K562 (cell line): ENCODE results near the gene ACADM. TPM values are rescaled to one million over a fixed set of nuclear protein-coding genes. Genes with fewer than 3 reads are reported as not detected.

ENCODE experiments used
- ATF6 ChIP-seq: sonication (generic); formaldehyde crosslinking; IDR thresholded peaks from 2 replicates; pipeline ENCODE4 v1.4.0; 2020; ENCODE audit warnings: mild to moderate bottlenecking, missing genetic modification reagents
- CHD1 ChIP-seq: fragments of 200-600 bp; sonication (generic); IDR thresholded peaks from one replicate; pipeline ENCODE4 v1.6.1; 2012; ENCODE audit warnings: mild to moderate bottlenecking, moderate library complexity, low read length, inconsistent platforms
- CTBP1 ChIP-seq: fragments of 450-650 bp; IDR thresholded peaks from 2 replicates; pipeline ENCODE4 v1.6.1; 2016; ENCODE audit warnings: borderline replicate concordance
- HLTF ChIP-seq: fragments of 450-650 bp; IDR thresholded peaks from 2 replicates; pipeline ENCODE4 v1.6.1; 2016
- KAT7 ChIP-seq: sonication (generic); formaldehyde crosslinking; IDR thresholded peaks from 2 replicates; pipeline ENCODE4 v1.8.0; 2022; ENCODE audit warnings: missing genetic modification reagents, mild to moderate bottlenecking, borderline replicate concordance
- MAFK ChIP-seq: IDR thresholded peaks from 2 replicates; pipeline ENCODE4 v1.6.1; 2011; ENCODE audit warnings: low read length, improper control_type of control experiment
- NFRKB ChIP-seq: fragments of 450-650 bp; IDR thresholded peaks from 2 replicates; pipeline ENCODE4 v1.6.1; 2016; ENCODE audit warnings: low read depth
- PHF21A ChIP-seq: fragments of 450-650 bp; IDR thresholded peaks from 2 replicates; pipeline ENCODE4 v1.6.1; 2017; ENCODE audit warnings: low read depth, borderline replicate concordance
- RBM15 ChIP-seq: fragments of 200-400 bp; formaldehyde crosslinking; IDR thresholded peaks from 2 replicates; pipeline ENCODE4 v1.6.1; 2018; ENCODE audit warnings: mild to moderate bottlenecking, low read length, moderate library complexity; ENCODE audit not compliant: insufficient read depth
- RBM25 ChIP-seq: fragments of 200-400 bp; formaldehyde crosslinking; IDR thresholded peaks from 2 replicates; pipeline ENCODE4 v1.6.1; 2018; ENCODE audit warnings: low read length, low read depth, moderate library complexity; ENCODE audit not compliant: severe bottlenecking
- SIN3B ChIP-seq: fragments of 450-650 bp; IDR thresholded peaks from 2 replicates; pipeline ENCODE4 v1.6.1; 2017; ENCODE audit warnings: low read depth, mild to moderate bottlenecking, moderate library complexity
- TAL1 ChIP-seq: fragments of 450-650 bp; IDR thresholded peaks from 2 replicates; pipeline ENCODE4 v1.6.1; 2016; ENCODE audit warnings: mild to moderate bottlenecking
- U2AF1 ChIP-seq: fragments of 200-400 bp; formaldehyde crosslinking; optimal IDR thresholded peaks from 2 replicates; pipeline ENCODE3; 2017; ENCODE audit warnings: mild to moderate bottlenecking, low read depth, low read length, moderate library complexity
- XRCC3 ChIP-seq: fragments of 450-650 bp; IDR thresholded peaks from 2 replicates; pipeline ENCODE4 v1.6.1; 2017; ENCODE audit warnings: mild to moderate bottlenecking, moderate library complexity
- ZNF316 ChIP-seq: fragments of 450-650 bp; IDR thresholded peaks from 2 replicates; pipeline ENCODE4 v1.6.1; 2016
- polyA plus RNA-seq, 8 experiments: library from polyadenylated mRNA; depleted of rRNA in 4 of 8; stranded (reverse) in 5 of 8; unstranded in 3 of 8; fragments of >200 nt; fragmentation: Nextera tagmentation in 2 of 8; fragmentation: Illumina TruSeq in 1 of 8; extraction: Ambion mirVana in 2 of 8; extraction: Trizol in 1 of 8; gene quantifications; 2 replicates each; pipeline versions ENCODE4 v1.2.1 to v1.2.3, GENCODE V29; 2011 to 2014; ENCODE audit warnings: inconsistent platforms in 1 of 8, missing spikeins in 1 of 8
- total RNA-seq, 7 experiments: library from RNA; depleted of rRNA in 6 of 7; stranded (reverse); fragments of >200 nt in 6 of 7; fragmentation: Illumina TruSeq in 2 of 7; extraction: Trizol in 2 of 7; gene quantifications; 2 replicates each; pipeline versions ENCODE4 v1.2.1 to v1.2.3, GENCODE V29; 2011 to 2021; ENCODE audit warnings: low replicate concordance in 1 of 7
- TF ChIP-seq, protein P1 (sequence below), 2 experiments: fragments of 450-650 bp; conservative IDR thresholded peaks; 2 replicates each; pipeline ENCODE4 v1.6.1; 2017; ENCODE audit warnings: mild to moderate bottlenecking in 2 of 2, moderate library complexity in 2 of 2
- TF ChIP-seq, protein P2 (sequence below): sonication (generic); formaldehyde crosslinking; IDR thresholded peaks from 2 replicates; pipeline ENCODE4 v1.8.0; 2023; ENCODE audit warnings: mild to moderate bottlenecking, missing genetic modification reagents
- TF ChIP-seq, protein P3 (sequence below): sonication (generic); formaldehyde crosslinking; IDR thresholded peaks from 2 replicates; pipeline ENCODE4 v1.8.0; 2022; ENCODE audit warnings: missing genetic modification reagents, mild to moderate bottlenecking, moderate library complexity, borderline replicate concordance

ACADM gene
- total and polyA plus RNA-seq, 9 of the 15 experiments (the other 6 are each of a cell fraction or from before 2014, with no cell fraction given): 82.5 to 156 (median 123) TPM

GRCh38 chr1:75786901-75787493 is 62.5 kb downstream of the ACADM start (continued):
- TF ChIP-seq, protein P1, sequence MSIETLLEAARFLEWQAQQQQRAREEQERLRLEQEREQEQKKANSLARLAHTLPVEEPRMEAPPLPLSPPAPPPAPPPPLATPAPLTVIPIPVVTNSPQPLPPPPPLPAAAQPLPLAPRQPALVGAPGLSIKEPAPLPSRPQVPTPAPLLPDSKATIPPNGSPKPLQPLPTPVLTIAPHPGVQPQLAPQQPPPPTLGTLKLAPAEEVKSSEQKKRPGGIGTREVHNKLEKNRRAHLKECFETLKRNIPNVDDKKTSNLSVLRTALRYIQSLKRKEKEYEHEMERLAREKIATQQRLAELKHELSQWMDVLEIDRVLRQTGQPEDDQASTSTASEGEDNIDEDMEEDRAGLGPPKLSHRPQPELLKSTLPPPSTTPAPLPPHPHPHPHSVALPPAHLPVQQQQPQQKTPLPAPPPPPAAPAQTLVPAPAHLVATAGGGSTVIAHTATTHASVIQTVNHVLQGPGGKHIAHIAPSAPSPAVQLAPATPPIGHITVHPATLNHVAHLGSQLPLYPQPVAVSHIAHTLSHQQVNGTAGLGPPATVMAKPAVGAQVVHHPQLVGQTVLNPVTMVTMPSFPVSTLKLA (conservative IDR thresholded peaks at IDR 0.05): no peak; a peak in 1 of 4 replicates
- TF ChIP-seq HLTF (no peak), RBM25 (no peak), PHF21A (no peak), MAFK (no peak), KAT7 (no peak), ZNF316 (peak; percentile 72), RBM15 (no peak), ATF6 (no peak), SIN3B (no peak), TAL1 (no peak), U2AF1 (peak; percentile 20), XRCC3 (no peak; the same call in 1 of the 2 replicates), CHD1 (peak; percentile 27), NFRKB (no peak), CTBP1 (no peak)
- TF ChIP-seq, protein P2, sequence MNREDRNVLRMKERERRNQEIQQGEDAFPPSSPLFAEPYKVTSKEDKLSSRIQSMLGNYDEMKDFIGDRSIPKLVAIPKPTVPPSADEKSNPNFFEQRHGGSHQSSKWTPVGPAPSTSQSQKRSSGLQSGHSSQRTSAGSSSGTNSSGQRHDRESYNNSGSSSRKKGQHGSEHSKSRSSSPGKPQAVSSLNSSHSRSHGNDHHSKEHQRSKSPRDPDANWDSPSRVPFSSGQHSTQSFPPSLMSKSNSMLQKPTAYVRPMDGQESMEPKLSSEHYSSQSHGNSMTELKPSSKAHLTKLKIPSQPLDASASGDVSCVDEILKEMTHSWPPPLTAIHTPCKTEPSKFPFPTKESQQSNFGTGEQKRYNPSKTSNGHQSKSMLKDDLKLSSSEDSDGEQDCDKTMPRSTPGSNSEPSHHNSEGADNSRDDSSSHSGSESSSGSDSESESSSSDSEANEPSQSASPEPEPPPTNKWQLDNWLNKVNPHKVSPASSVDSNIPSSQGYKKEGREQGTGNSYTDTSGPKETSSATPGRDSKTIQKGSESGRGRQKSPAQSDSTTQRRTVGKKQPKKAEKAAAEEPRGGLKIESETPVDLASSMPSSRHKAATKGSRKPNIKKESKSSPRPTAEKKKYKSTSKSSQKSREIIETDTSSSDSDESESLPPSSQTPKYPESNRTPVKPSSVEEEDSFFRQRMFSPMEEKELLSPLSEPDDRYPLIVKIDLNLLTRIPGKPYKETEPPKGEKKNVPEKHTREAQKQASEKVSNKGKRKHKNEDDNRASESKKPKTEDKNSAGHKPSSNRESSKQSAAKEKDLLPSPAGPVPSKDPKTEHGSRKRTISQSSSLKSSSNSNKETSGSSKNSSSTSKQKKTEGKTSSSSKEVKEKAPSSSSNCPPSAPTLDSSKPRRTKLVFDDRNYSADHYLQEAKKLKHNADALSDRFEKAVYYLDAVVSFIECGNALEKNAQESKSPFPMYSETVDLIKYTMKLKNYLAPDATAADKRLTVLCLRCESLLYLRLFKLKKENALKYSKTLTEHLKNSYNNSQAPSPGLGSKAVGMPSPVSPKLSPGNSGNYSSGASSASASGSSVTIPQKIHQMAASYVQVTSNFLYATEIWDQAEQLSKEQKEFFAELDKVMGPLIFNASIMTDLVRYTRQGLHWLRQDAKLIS (CRISPR knock-in tag): peak; percentile 34; the same call in 1 of the 2 replicates
- TF ChIP-seq, protein P3, sequence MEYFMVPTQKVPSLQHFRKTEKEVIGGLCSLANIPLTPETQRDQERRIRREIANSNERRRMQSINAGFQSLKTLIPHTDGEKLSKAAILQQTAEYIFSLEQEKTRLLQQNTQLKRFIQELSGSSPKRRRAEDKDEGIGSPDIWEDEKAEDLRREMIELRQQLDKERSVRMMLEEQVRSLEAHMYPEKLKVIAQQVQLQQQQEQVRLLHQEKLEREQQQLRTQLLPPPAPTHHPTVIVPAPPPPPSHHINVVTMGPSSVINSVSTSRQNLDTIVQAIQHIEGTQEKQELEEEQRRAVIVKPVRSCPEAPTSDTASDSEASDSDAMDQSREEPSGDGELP (CRISPR knock-in tag): no peak
